ENCODE measurements around the gene ENO3. TPM values are rescaled to one million over a fixed set of nuclear protein-coding genes. Genes with fewer than 3 reads are reported as not detected.

Gene ENO3
- total RNA-seq, 3 donors from 2014 or later = 8.6 to 12.4 (median 10.1) TPM

DNA sequence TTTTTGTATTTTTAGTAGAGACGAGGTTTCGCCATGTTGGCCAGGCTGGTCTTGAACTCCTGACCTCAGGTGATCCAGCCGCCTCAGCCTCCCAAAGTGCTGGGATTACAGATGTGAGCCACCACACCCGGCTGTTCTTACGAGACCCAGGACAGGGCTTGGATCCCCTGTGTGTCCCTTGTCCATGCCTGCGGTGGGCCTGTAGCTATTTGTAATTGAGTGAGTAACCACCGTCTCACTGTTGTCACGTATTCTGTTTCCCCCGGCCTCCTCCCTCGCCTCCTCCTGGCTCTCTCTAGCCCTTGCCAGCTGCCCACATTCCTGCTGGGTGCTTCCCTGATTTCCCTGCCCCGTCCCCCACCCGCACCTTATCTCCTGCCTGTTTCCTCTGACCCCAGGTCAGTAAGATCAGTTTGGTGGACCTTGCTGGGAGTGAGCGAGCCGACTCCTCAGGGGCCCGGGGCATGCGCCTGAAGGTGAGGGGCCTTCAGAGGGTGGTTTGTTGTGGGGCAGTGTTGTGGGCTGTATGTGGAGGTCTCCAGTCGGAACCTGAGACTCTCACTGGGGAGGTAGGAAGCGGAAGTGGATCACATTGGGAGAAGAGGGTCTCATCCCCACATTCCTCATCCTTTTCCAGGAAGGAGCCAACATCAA is 52.4 kb downstream of the ENO3 start:
- Histone ChIP-seq H3K9me3 (no peaks in the 10 kb centered on the region), H3K4me3 (no peak overlapping the region), H3K4me1 (ENCODE audit: low read depth) (peaks cover 14% of the 10 kb centered on the region), H3K36me3 (ENCODE audit: low read depth) (peaks cover 19% of the 10 kb centered on the region)
- no peak for ATAC-seq
- intact Hi-C loops (cut with DNase I, micrococcal nuclease) = no loop called here
- DNase-seq = no peak
- TF ChIP-seq, protein P1, sequence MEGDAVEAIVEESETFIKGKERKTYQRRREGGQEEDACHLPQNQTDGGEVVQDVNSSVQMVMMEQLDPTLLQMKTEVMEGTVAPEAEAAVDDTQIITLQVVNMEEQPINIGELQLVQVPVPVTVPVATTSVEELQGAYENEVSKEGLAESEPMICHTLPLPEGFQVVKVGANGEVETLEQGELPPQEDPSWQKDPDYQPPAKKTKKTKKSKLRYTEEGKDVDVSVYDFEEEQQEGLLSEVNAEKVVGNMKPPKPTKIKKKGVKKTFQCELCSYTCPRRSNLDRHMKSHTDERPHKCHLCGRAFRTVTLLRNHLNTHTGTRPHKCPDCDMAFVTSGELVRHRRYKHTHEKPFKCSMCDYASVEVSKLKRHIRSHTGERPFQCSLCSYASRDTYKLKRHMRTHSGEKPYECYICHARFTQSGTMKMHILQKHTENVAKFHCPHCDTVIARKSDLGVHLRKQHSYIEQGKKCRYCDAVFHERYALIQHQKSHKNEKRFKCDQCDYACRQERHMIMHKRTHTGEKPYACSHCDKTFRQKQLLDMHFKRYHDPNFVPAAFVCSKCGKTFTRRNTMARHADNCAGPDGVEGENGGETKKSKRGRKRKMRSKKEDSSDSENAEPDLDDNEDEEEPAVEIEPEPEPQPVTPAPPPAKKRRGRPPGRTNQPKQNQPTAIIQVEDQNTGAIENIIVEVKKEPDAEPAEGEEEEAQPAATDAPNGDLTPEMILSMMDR (IDR thresholded peaks at IDR 0.05) = no peak

Small RNA genes within 50 kb of the gene (microRNA-seq; reads per million reads assigned to microRNA genes)
- gene MIR6864 (not detected), gene MIR6865 (not detected)

Other genes with a start within 250 kb of the ENO3 start
- 10 to 100 TPM; 30.1 to 51.2 (median 35.6) TPM for gene PELP1, start 247.0 kb upstream of the ENO3 start, total RNA-seq
- 10 to 100 TPM; 29.7 to 56.5 (median 49.9) TPM for gene ARRB2, start 240.5 kb upstream of the ENO3 start, total RNA-seq
- gene MED11, start 219.7 kb upstream of the ENO3 start, total RNA-seq = 10 to 100 TPM; 21.4 to 28.3 (median 22.2) TPM
- 1 to 10 TPM; 1.2 to 1.4 (median 1.3) TPM for gene ZMYND15, start 211.3 kb upstream of the ENO3 start, total RNA-seq
- gene CXCL16, start 211.2 kb upstream of the ENO3 start, total RNA-seq = 10 to 100 TPM; 20.3 to 41.9 (median 30.2) TPM
- 10 to 100 TPM in 2 of 3 donors, 1 to 10 TPM in 1; 5.0 to 20.7 (median 12.5) TPM for gene TM4SF5, start 179.2 kb upstream of the ENO3 start, total RNA-seq
- 1 to 10 TPM in 2 of 3 donors, under 1 TPM in 1; 0.67 to 2.3 (median 2.1) TPM for gene VMO1, start 164.8 kb upstream of the ENO3 start, total RNA-seq
- not detected for gene GLTPD2, start 162.2 kb upstream of the ENO3 start, total RNA-seq
- 100 to 1,000 TPM in 2 of 3 donors, 10 to 100 TPM in 1; 71.5 to 122 (median 109) TPM for gene PSMB6, start 155.0 kb upstream of the ENO3 start, total RNA-seq
- gene PLD2, start 144.0 kb upstream of the ENO3 start, total RNA-seq = 10 to 100 TPM; 24.4 to 29.8 (median 29.2) TPM
- gene MINK1, start 117.8 kb upstream of the ENO3 start, total RNA-seq = 100 to 1,000 TPM; 140 to 227 (median 170) TPM
- 1 to 10 TPM in 1 of 3 donors, under 1 TPM in 2; 0.52 to 2.6 (median 0.80) TPM for gene C17orf107, start 51.6 kb upstream of the ENO3 start, total RNA-seq
- gene CHRNE, start 48.0 kb upstream of the ENO3 start, total RNA-seq = 1 to 10 TPM in 1 of 3 donors, under 1 TPM in 1, not detected in 1; 0.24 to 1.3 TPM
- gene GP1BA, start 18.8 kb upstream of the ENO3 start, total RNA-seq = not detected
- 10 to 100 TPM; 68.4 to 87.2 (median 72.8) TPM for gene SLC25A11, start 11.1 kb upstream of the ENO3 start, total RNA-seq
- 100 to 1,000 TPM in 2 of 3 donors, 10 to 100 TPM in 1; 90.8 to 118 (median 114) TPM for gene RNF167, start 10.9 kb upstream of the ENO3 start, total RNA-seq
- gene PFN1, start 2.6 kb upstream of the ENO3 start, total RNA-seq = 100 to 1,000 TPM; 605 to 825 (median 723) TPM
- gene SPAG7, start 16.7 kb downstream of the ENO3 start, total RNA-seq = 10 to 100 TPM; 41.3 to 54.0 (median 51.7) TPM
- gene CAMTA2, start 36.6 kb downstream of the ENO3 start, total RNA-seq = 10 to 100 TPM; 56.6 to 71.7 (median 57.1) TPM
- gene INCA1, start 46.4 kb downstream of the ENO3 start, total RNA-seq = 1 to 10 TPM; 1.8 to 4.5 (median 3.5) TPM
- gene KIF1C, start 46.8 kb downstream of the ENO3 start, total RNA-seq = 100 to 1,000 TPM; 219 to 286 (median 273) TPM
- 1 to 10 TPM; 3.0 to 5.3 (median 3.6) TPM for gene SLC52A1, start 84.3 kb downstream of the ENO3 start, total RNA-seq
- 10 to 100 TPM in 2 of 3 donors, 1 to 10 TPM in 1; 8.0 to 11.2 (median 10.8) TPM for gene ZFP3, start 127.3 kb downstream of the ENO3 start, total RNA-seq
- 10 to 100 TPM in 1 of 3 donors, 1 to 10 TPM in 2; 8.2 to 12.1 (median 8.4) TPM for gene ZNF232, start 160.8 kb downstream of the ENO3 start, total RNA-seq
- under 1 TPM in 2 of 3 donors, not detected in 1; 0.09 to 0.10 TPM for gene USP6, start 164.9 kb downstream of the ENO3 start, total RNA-seq
- gene ZNF594, start 240.7 kb downstream of the ENO3 start, total RNA-seq = 10 to 100 TPM in 1 of 3 donors, 1 to 10 TPM in 2; 4.7 to 10.9 (median 6.5) TPM